Activated CD4-positive, alpha-beta T cell treated with anti-CD3 and anti-CD28 coated beads for 48 hours (primary cell): ENCODE data around the gene ETS1.

ENCODE experiments used
- DNase-seq: peaks from one replicate; pipeline ENCODE4 v3.0.0-alpha.2; 2020

ETS1 gene

GRCh38 chr11:128564642-128565245 lies 22.6 kb downstream of the ETS1 start:
- DNase-seq = no peak

- no peak for DNase-seq
These were observed 23.3 kb downstream of the ETS1 start for GRCh38 chr11:128563942-128564641.

GRCh38 chr11:128563308-128563707 lies 24.1 kb downstream of the ETS1 start:
- DNase-seq = no peak

- peak; percentile 29 for DNase-seq
These were observed 27.8 kb downstream of the ETS1 start for GRCh38 chr11:128559496-128560103.

- DNase-seq = no peak
These were observed 31.8 kb downstream of the ETS1 start for GRCh38 chr11:128555606-128556005.

- no peak for DNase-seq
These were observed 33.5 kb downstream of the ETS1 start for GRCh38 chr11:128553662-128554362.

GRCh38 chr11:128552783-128553661 lies 34.3 kb downstream of the ETS1 start:
- DNase-seq = peak; percentile 46

- DNase-seq = peak; percentile 32
These were observed 35.6 kb downstream of the ETS1 start for GRCh38 chr11:128551611-128552335.

GRCh38 chr11:128551058-128551457 lies 36.3 kb downstream of the ETS1 start:
- no peak for DNase-seq

- DNase-seq = no peak
These were observed 37.0 kb downstream of the ETS1 start for GRCh38 chr11:128550261-128550821.

GRCh38 chr11:128549256-128549944 lies 38.0 kb downstream of the ETS1 start:
- no peak for DNase-seq

- peak; percentile 39 for DNase-seq
These were observed 38.6 kb downstream of the ETS1 start for GRCh38 chr11:128548649-128549255.

GRCh38 chr11:128547946-128548648 lies 39.3 kb downstream of the ETS1 start:
- DNase-seq = no peak

- DNase-seq = no peak
These were observed 40.4 kb downstream of the ETS1 start for GRCh38 chr11:128546916-128547315.

GRCh38 chr11:128544471-128545051 lies 42.8 kb downstream of the ETS1 start:
- DNase-seq = peak; percentile 19

GRCh38 chr11:128540469-128540868 lies 46.9 kb downstream of the ETS1 start:
- DNase-seq = no peak

GRCh38 chr11:128536506-128536905 lies 50.9 kb downstream of the ETS1 start:
- no peak for DNase-seq

GRCh38 chr11:128535468-128536457 lies 51.6 kb downstream of the ETS1 start:
- DNase-seq = no peak
